Smooth muscle cell (in vitro differentiated cells): ENCODE measurements around the gene HMGB4. TPM values are rescaled to one million over a fixed set of nuclear protein-coding genes. Genes with fewer than 3 reads are reported as not detected.

Experiments
- DNase-seq: peaks from one replicate; lab custom pipeline; 2025; ENCODE audit not compliant: unreplicated experiment; lab: John Stamatoyannopoulos, UW
- H2AFZ ChIP-seq: fragments of 200-600 bp; sonication (generic); 2 replicates; pipeline ENCODE4 v1.6.0; 2016; ENCODE audit warnings: antibody characterized with exemption, low read depth, mild to moderate bottlenecking
- H3F3A ChIP-seq: fragments of 200-600 bp; sonication (generic); 2 replicates; pipeline ENCODE4 v1.6.0; 2017; ENCODE audit warnings: antibody characterized with exemption, low read depth
- H3K27ac ChIP-seq: fragments of 200-600 bp; sonication (generic); 2 replicates; pipeline ENCODE4 v1.5.1; 2016; ENCODE audit warnings: low read depth, mild to moderate bottlenecking
- H3K27me3 ChIP-seq: fragments of 200-600 bp; sonication (generic); 2 replicates; pipeline ENCODE4 v1.6.1; 2016; ENCODE audit warnings: low read depth, mild to moderate bottlenecking
- H3K36me3 ChIP-seq: fragments of 200-600 bp; sonication (generic); 2 replicates; pipeline ENCODE4 v1.5.1; 2016; ENCODE audit warnings: low read depth
- H3K4me1 ChIP-seq: fragments of 200-600 bp; sonication (generic); 2 replicates; pipeline ENCODE4 v1.5.1; 2016; ENCODE audit warnings: low read depth
- H3K4me2 ChIP-seq: fragments of 200-600 bp; sonication (generic); 2 replicates; pipeline ENCODE4 v1.6.0; 2016; ENCODE audit warnings: mild to moderate bottlenecking
- H3K4me3 ChIP-seq: fragments of 200-600 bp; sonication (generic); 2 replicates; pipeline ENCODE4 v1.5.1; 2016; ENCODE audit warnings: mild to moderate bottlenecking
- H3K79me2 ChIP-seq: fragments of 200-600 bp; sonication (generic); 2 replicates; pipeline ENCODE4 v1.6.0; 2016; ENCODE audit warnings: low read depth, mild to moderate bottlenecking
- H3K9ac ChIP-seq: fragments of 200-600 bp; sonication (generic); 2 replicates; pipeline ENCODE4 v1.6.0; 2016; ENCODE audit warnings: low read depth
- H3K9me3 ChIP-seq: fragments of 200-600 bp; sonication (generic); replicated peaks from 2 replicates; pipeline ENCODE4 v1.5.1; 2016; ENCODE audit warnings: low read depth
- H4K20me1 ChIP-seq: fragments of 200-600 bp; sonication (generic); 2 replicates; pipeline ENCODE4 v1.6.0; 2016; ENCODE audit warnings: low read depth
- WGBS: methylation state at CpG from one replicate; pipeline ENCODE4 v1.1.7; 2016; ENCODE audit warnings: low lambda C conversion rate; 5-methylcytosine and 5-hydroxymethylcytosine counted together
- polyA plus RNA-seq: library from polyadenylated mRNA; unstranded; fragments of >200 nt; fragmentation: Nextera tagmentation; extraction: Ambion mirVana; gene quantifications from 2 replicates; pipeline ENCODE4 v1.2.1, GENCODE V29; 2016
- total RNA-seq: library from RNA; depleted of rRNA; stranded (reverse); fragments of >200 nt; gene quantifications from 2 replicates; pipeline ENCODE4 v1.2.3, GENCODE V29; 2014
- TF ChIP-seq, protein P1 (sequence below): fragments of 200-600 bp; sonication (generic); IDR thresholded peaks from 2 replicates; pipeline ENCODE4 v1.5.1; 2017; ENCODE audit warnings: borderline replicate concordance, mild to moderate bottlenecking, antibody characterized with exemption; ENCODE audit not compliant: insufficient read depth, poor library complexity, severe bottlenecking

Gene HMGB4
- total and polyA plus RNA-seq, 2 experiments from 2014 or later, result not detected

GRCh38 chr1:33822396-33822795, 41.5 kb upstream of the HMGB4 start:
- 85% methylated on average over 6 of the region's 6 CpGs for WGBS
- no peak for DNase-seq
- Histone ChIP-seq H3K9ac (no peak overlapping the region), H3F3A (no peaks in the 10 kb centered on the region), H3K27ac (no peak overlapping the region), H3K4me1 (no peaks in the 10 kb centered on the region), H2AFZ (no peak overlapping the region), H3K9me3 (no peaks in the 10 kb centered on the region), H3K27me3 (no peaks in the 10 kb centered on the region), H3K4me2 (no peak overlapping the region), H3K4me3 (no peak overlapping the region), H4K20me1 (no peaks in the 10 kb centered on the region), H3K79me2 (no peaks in the 10 kb centered on the region), H3K36me3 (no peaks in the 10 kb centered on the region)
- TF ChIP-seq, protein P1, sequence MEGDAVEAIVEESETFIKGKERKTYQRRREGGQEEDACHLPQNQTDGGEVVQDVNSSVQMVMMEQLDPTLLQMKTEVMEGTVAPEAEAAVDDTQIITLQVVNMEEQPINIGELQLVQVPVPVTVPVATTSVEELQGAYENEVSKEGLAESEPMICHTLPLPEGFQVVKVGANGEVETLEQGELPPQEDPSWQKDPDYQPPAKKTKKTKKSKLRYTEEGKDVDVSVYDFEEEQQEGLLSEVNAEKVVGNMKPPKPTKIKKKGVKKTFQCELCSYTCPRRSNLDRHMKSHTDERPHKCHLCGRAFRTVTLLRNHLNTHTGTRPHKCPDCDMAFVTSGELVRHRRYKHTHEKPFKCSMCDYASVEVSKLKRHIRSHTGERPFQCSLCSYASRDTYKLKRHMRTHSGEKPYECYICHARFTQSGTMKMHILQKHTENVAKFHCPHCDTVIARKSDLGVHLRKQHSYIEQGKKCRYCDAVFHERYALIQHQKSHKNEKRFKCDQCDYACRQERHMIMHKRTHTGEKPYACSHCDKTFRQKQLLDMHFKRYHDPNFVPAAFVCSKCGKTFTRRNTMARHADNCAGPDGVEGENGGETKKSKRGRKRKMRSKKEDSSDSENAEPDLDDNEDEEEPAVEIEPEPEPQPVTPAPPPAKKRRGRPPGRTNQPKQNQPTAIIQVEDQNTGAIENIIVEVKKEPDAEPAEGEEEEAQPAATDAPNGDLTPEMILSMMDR, result no peak

- no peaks in the 10 kb centered on the region for H3K27me3 ChIP-seq
- WGBS, result 97% methylated on average over 2 of the region's 2 CpGs
- H2AFZ ChIP-seq, result no peak overlapping the region
- DNase-seq, result no peak
- H3K9ac ChIP-seq, result no peak overlapping the region
- H3K4me1 ChIP-seq, result no peaks in the 10 kb centered on the region
- TF ChIP-seq, protein P1, result no peak
- no peaks in the 10 kb centered on the region for H3K79me2 ChIP-seq
- H3K4me3 ChIP-seq, result no peak overlapping the region
- no peak overlapping the region for H3K4me2 ChIP-seq
- H3K27ac ChIP-seq, result no peak overlapping the region
- no peaks in the 10 kb centered on the region for H3K36me3 ChIP-seq
- H3F3A ChIP-seq, result no peaks in the 10 kb centered on the region
- no peaks in the 10 kb centered on the region for H3K9me3 ChIP-seq
- no peaks in the 10 kb centered on the region for H4K20me1 ChIP-seq
Measured at GRCh38 chr1:33823401-33823800, 40.5 kb upstream of the HMGB4 start.

DNA sequence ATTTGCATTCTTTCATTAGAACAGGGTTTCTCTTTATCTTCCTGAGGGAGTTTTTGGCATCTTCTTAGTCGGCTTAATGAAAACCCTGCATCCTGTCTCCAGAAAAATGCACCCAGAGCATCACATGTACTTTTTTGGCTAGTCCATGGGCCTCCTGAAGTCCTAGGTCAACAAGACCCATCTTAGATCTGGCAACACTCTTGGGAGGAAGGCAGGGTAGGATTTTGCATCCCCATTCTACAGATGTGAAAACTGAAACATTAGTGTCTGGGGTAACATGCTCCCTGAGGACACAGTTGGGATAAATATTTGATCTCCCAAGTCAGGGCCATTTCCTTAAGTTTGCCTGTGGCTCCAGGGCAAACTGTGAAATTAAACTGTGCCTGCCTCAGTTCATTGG, 40.0 kb upstream of the HMGB4 start:
- H3K9me3 ChIP-seq, result no peaks in the 10 kb centered on the region
- no peaks in the 10 kb centered on the region for H3F3A ChIP-seq
- H3K36me3 ChIP-seq, result no peaks in the 10 kb centered on the region
- TF ChIP-seq, protein P1, result no peak
- no peak overlapping the region for H3K4me3 ChIP-seq
- no peaks in the 10 kb centered on the region for H3K27me3 ChIP-seq
- H2AFZ ChIP-seq, result no peak overlapping the region
- no peak overlapping the region for H3K4me2 ChIP-seq
- WGBS, result 72% methylated on average over 1 of the region's 1 CpG
- DNase-seq, result no peak
- H3K9ac ChIP-seq, result no peak overlapping the region
- H3K4me1 ChIP-seq, result no peaks in the 10 kb centered on the region
- H3K27ac ChIP-seq, result no peak overlapping the region
- H4K20me1 ChIP-seq, result no peaks in the 10 kb centered on the region
- H3K79me2 ChIP-seq, result no peaks in the 10 kb centered on the region

- Histone ChIP-seq H3K79me2 (no peaks in the 10 kb centered on the region), H2AFZ (no peak overlapping the region), H3K4me3 (no peak overlapping the region), H3K4me2 (no peak overlapping the region), H3K9me3 (no peaks in the 10 kb centered on the region), H3K9ac (no peak overlapping the region), H3K36me3 (no peaks in the 10 kb centered on the region), H4K20me1 (no peaks in the 10 kb centered on the region), H3K27ac (no peak overlapping the region), H3K27me3 (no peaks in the 10 kb centered on the region), H3K4me1 (no peaks in the 10 kb centered on the region), H3F3A (no peaks in the 10 kb centered on the region)
- no peak for DNase-seq
- TF ChIP-seq, protein P1, result no peak
- 96% methylated on average over 6 of the region's 6 CpGs for WGBS
Measured at GRCh38 chr1:33824321-33824720, 39.6 kb upstream of the HMGB4 start.
